SK-N-MC (cell line): ENCODE measurements around the gene NFATC2.

ENCODE experiments used
- DNase-seq: peaks from one replicate; pipeline ENCODE4 v3.0.0-alpha.2; 2011; ENCODE audit warnings: low read depth, low spot score
- H3K27ac ChIP-seq: fragments of 200-600 bp; sonication (generic); 2 replicates; pipeline ENCODE4 v1.5.1; 2016; ENCODE audit warnings: mixed run types
- H3K36me3 ChIP-seq: fragments of 200-600 bp; sonication (generic); 2 replicates; pipeline ENCODE4 v1.6.1; 2017; ENCODE audit warnings: antibody characterized with exemption, low read length, mixed read lengths; ENCODE audit not compliant: insufficient read depth
- H3K4me3 ChIP-seq: fragments of 200-600 bp; sonication (generic); 2 replicates; pipeline ENCODE4 v1.5.1; 2016
- H3K9ac ChIP-seq: fragments of 200-600 bp; sonication (generic); 2 replicates; pipeline ENCODE4 v1.8.0; 2017; ENCODE audit warnings: mixed run types, mixed read lengths; ENCODE audit not compliant: insufficient read length
- H3K9me3 ChIP-seq: fragments of 200-600 bp; sonication (generic); 2 replicates; pipeline ENCODE4 v1.6.1; 2017; ENCODE audit warnings: low read depth, mild to moderate bottlenecking, antibody characterized with exemption, low read length, moderate library complexity, mixed read lengths
- EZH2 ChIP-seq: fragments of 200-600 bp; sonication (generic); IDR thresholded peaks from one replicate; pipeline ENCODE4 v1.6.1; 2017; ENCODE audit warnings: antibody characterized with exemption
- FOXP2 ChIP-seq: optimal IDR thresholded peaks from 2 replicates; pipeline ENCODE3; 2011; ENCODE audit warnings: mild to moderate bottlenecking, moderate library complexity; ENCODE audit not compliant: insufficient read depth; ENCODE audit errors: extremely low read length, control extremely low read depth
- POLR2AphosphoS5 ChIP-seq: IDR thresholded peaks from 2 replicates; pipeline ENCODE4 v1.6.1; 2012; ENCODE audit warnings: mild to moderate bottlenecking, low read depth, low read length, borderline replicate concordance

NFATC2 gene

DNA sequence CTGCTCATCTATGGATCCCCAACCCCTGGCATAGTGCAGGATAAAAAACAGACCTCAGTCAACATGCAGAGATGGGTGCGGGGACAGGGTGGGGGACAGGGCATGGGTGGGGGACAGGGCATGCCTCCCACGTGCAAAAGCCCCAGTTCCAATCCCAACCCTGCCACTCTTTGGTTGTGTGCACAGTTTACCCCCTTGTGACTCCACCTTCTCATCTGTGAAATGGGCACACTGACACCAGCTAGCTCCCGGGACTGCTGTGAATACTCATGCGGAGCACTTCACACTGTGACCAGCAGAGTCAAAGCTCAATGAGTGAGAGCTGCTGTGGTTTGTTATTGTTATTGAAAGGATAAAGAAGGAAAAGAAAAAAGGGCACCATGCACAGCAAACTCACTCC lies 69.3 kb downstream of the NFATC2 start:
- no peak for DNase-seq
- TF ChIP-seq FOXP2 (no peak), POLR2AphosphoS5 (no peak), EZH2 (no peak)

GRCh38 chr20:51470907-51471411 lies 71.6 kb downstream of the NFATC2 start:
- no peak for DNase-seq
- H3K27ac ChIP-seq = no peak overlapping the region

More for the DNA sequence above, 69.3 kb downstream of the NFATC2 start:
- Histone ChIP-seq H3K4me3 (no peak overlapping the region), H3K36me3 (no peaks in the 10 kb centered on the region), H3K9me3 (no peaks in the 10 kb centered on the region), H3K9ac (no peak overlapping the region), H3K27ac (no peak overlapping the region)

DNA sequence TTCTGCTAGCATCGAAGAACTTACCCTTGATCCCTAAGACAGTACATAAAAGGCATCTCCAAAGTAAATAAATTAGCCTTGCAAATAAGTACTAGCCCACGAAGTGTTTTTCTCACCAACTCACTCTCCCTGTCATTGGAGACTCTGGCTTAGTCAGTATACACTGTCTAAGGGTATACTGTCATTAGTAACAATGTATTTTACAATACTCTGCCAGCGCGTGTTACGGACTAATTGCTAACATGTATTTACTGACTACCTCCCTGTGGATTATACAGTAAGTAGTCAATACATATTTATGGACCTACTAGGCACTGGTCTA lies 72.1 kb downstream of the NFATC2 start:
- no peak for TF ChIP-seq POLR2AphosphoS5
- TF ChIP-seq EZH2 = no peak
- no peak for TF ChIP-seq FOXP2

More at GRCh38 chr20:51470907-51471411, 71.6 kb downstream of the NFATC2 start:
- Histone ChIP-seq H3K9ac (no peak overlapping the region), H3K36me3 (no peaks in the 10 kb centered on the region), H3K4me3 (no peak overlapping the region), H3K9me3 (no peaks in the 10 kb centered on the region)
- TF ChIP-seq EZH2 = no peak

DNA sequence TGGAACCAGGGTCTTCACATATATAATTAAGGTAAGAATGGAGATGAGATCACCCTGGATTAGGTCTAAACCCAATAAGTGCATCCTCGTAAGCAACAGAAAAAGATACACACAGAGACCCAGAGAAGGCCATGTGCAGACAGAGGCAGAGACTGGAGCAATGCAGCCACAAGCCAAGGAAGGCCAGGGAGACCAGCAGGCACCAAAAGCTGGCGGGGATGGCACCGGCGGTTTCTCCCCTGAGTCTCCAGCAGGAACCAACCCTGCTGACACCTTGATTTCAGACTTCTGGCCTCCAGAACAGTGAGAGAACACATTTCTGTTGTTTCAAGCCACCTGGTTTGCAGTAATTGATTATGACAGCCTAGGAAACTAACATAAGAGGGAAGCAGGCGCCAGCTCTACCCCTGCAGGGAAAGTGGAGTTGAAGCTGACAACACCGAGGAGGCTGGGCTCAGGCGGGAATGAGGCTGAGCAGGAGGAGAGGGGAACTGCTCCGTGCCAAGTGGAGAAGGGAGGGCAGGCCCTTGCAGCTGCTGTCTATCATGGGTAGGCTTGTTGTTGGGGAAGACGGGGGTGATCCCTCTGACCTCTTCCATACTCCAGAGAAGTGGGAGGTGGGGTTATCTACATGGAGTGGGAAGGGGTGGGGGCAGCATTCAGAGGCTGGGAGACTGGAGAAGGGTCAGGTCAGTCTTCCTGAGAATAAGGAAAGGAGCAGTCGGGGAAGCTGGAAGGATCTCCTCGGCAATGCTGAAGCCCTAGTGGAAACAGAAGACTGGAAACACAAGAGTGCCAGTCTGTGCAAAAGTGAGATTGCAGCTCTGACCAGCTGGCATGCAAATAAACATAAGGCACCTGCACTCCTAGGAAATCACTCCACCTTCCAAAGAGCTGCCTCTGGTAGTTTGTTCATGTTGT lies 72.7 kb downstream of the NFATC2 start:
- H3K9me3 ChIP-seq = no peaks in the 10 kb centered on the region
- no peak overlapping the region for H3K4me3 ChIP-seq
- no peak for TF ChIP-seq FOXP2
- TF ChIP-seq POLR2AphosphoS5 = no peak
- TF ChIP-seq EZH2 = no peak
- H3K36me3 ChIP-seq = no peaks in the 10 kb centered on the region
- DNase-seq = no peak
- H3K27ac ChIP-seq = no peak overlapping the region
- H3K9ac ChIP-seq = no peak overlapping the region

More for the DNA sequence above, 72.1 kb downstream of the NFATC2 start:
- no peak overlapping the region for H3K27ac ChIP-seq
- H3K4me3 ChIP-seq = no peak overlapping the region
- no peaks in the 10 kb centered on the region for H3K9me3 ChIP-seq
- DNase-seq = no peak
- H3K9ac ChIP-seq = no peak overlapping the region
- no peaks in the 10 kb centered on the region for H3K36me3 ChIP-seq

GRCh38 chr20:51469046-51469445 lies 73.5 kb downstream of the NFATC2 start:
- Histone ChIP-seq H3K9ac (no peak overlapping the region), H3K9me3 (no peaks in the 10 kb centered on the region), H3K27ac (no peak overlapping the region), H3K4me3 (no peak overlapping the region), H3K36me3 (no peaks in the 10 kb centered on the region)
- TF ChIP-seq EZH2 = no peak
- no peak for TF ChIP-seq FOXP2
- no peak for TF ChIP-seq POLR2AphosphoS5
- no peak for DNase-seq

DNA sequence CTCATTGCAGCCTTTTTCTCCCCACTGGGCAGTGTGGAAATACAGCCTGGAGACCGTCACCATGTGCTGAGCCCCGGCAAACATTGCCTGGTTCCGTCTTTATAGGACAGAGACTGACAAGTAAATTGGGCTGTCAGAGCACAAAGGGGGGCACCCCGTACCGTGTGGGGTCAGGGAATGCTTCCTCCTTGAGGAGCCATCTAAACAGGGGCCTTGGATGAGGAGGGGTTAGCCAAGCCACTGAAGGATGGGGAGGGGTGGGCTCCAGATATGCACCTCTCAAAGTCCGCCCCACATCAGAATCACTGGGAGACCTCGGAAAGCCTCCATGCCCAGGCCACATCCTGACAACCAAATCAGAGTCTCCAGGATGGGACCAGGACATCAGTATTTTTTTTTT lies 73.9 kb downstream of the NFATC2 start:
- no peak for DNase-seq
- no peak for TF ChIP-seq EZH2
- no peak for TF ChIP-seq FOXP2
- TF ChIP-seq POLR2AphosphoS5 = no peak
- Histone ChIP-seq H3K36me3 (no peaks in the 10 kb centered on the region), H3K9me3 (no peaks in the 10 kb centered on the region), H3K9ac (no peak overlapping the region), H3K27ac (no peak overlapping the region), H3K4me3 (no peak overlapping the region)

DNA sequence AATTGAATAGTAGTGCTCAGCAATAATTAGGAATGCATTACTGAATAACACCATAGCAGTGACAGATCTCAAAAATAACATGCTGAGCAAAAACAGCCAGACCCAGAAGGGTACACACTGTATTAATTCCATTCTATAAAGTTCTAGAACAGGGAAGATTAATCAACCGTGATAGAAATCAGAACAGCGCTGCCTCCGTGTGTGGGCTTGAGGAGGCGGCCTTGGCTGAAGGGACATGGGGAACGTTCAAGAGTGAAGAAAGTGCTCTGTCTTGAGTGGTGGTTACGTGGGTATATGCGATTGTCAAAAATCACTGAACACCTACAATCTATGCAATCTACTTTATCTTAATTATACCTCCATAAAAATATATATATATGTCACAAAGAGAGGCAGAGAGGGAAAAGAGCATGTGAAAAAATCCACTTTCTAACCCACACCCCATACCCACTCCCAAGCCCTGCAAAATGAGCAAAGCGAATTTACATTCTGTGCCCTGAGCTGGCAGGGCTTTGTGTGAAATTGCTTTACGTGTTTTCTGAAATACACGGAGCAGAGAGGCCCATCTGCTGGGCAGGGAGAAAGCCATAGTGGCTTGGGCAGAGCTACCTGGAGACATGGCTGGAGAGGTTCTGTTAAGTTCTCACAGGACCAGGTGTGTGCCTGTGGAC lies 74.4 kb downstream of the NFATC2 start:
- no peak overlapping the region for H3K27ac ChIP-seq
- H3K9me3 ChIP-seq = no peaks in the 10 kb centered on the region
- TF ChIP-seq POLR2AphosphoS5 (no peak), FOXP2 (no peak), EZH2 (no peak)
- no peak for DNase-seq
- H3K4me3 ChIP-seq = no peak overlapping the region
- no peak overlapping the region for H3K9ac ChIP-seq
- H3K36me3 ChIP-seq = no peaks in the 10 kb centered on the region

DNA sequence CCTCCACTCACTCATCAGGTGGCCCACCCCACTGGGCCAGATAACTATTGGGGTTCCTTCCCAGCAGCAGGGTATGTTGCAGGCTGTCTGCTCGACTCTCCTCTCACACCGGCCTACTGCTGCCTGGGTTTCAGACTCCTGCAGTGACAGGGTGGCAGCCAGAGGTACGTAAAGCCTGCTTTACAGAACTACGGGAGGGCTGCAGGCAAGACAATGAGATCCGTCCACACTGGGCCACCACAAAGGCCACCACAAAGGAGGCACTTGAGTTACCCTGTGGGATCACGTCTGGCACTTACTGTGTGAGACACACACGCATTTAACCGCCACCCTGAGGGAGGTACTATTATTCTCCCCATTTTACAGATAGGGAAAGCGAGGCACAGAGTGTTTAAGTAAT lies 78.5 kb downstream of the NFATC2 start:
- Histone ChIP-seq H3K36me3 (no peaks in the 10 kb centered on the region), H3K9me3 (no peaks in the 10 kb centered on the region), H3K9ac (no peak overlapping the region), H3K4me3 (no peak overlapping the region), H3K27ac (no peak overlapping the region)
- no peak for DNase-seq
- TF ChIP-seq FOXP2 (no peak), EZH2 (no peak), POLR2AphosphoS5 (no peak)

DNA sequence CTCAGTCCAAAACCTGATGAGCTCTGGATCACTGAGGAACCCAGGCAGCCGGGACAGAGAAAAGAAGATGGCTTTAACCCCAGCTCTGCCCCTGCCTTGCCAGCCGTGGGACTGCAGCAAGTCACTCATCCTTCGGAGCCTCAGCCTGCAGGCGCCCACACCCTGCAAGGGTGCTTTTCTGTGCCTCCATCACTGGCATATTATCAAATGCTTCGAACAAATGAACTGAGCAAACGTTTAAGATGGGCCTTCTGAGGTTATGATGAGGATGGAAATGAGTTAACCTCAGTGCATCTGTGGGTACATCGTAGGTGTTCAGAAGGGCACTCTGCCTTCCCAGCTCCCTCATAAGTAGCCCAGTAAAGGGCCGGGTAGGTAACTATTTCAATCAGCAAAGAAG lies 79.0 kb downstream of the NFATC2 start:
- H3K36me3 ChIP-seq = no peaks in the 10 kb centered on the region
- no peak for DNase-seq
- no peak overlapping the region for H3K27ac ChIP-seq

More for the DNA sequence above, 79.0 kb downstream of the NFATC2 start:
- H3K4me3 ChIP-seq = no peak overlapping the region
- no peak overlapping the region for H3K9ac ChIP-seq
- no peak for TF ChIP-seq EZH2
- TF ChIP-seq FOXP2 = no peak
- no peak for TF ChIP-seq POLR2AphosphoS5
- no peaks in the 10 kb centered on the region for H3K9me3 ChIP-seq
